Hepatocyte (in vitro differentiated cells): ENCODE data around the gene OR8D2.

Experiments
- EZH2 ChIP-seq: fragments of 200-600 bp; sonication (generic); IDR thresholded peaks from 2 replicates; pipeline ENCODE4 v1.6.1; 2016; ENCODE audit warnings: antibody characterized with exemption, mild to moderate bottlenecking, borderline replicate concordance
- TF ChIP-seq, protein P1 (sequence below): fragments of 200-600 bp; sonication (generic); IDR thresholded peaks from 2 replicates; pipeline ENCODE4 v1.5.1; 2016; ENCODE audit warnings: antibody characterized with exemption, mild to moderate bottlenecking; ENCODE audit not compliant: poor library complexity

DNA sequence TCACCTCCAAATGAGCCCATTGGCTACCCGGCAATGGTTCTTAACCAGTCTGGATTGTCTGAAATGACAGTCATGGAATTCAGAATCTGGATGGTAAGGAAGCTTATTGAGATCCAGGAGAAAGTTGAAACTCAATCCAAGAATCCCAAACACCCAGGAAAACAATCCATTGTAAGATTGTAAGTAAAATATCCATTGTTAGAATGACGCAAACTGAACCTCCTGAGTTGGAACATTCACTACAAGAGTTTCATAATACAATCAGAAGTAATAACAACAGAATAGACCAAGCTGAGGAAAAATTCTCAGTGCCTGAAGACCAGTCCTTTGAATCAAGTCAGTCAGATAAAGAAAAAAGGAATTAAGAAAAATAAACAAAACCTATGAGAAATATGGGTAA lies 41.7 kb downstream of the OR8D2 start:
- TF ChIP-seq, protein P1, sequence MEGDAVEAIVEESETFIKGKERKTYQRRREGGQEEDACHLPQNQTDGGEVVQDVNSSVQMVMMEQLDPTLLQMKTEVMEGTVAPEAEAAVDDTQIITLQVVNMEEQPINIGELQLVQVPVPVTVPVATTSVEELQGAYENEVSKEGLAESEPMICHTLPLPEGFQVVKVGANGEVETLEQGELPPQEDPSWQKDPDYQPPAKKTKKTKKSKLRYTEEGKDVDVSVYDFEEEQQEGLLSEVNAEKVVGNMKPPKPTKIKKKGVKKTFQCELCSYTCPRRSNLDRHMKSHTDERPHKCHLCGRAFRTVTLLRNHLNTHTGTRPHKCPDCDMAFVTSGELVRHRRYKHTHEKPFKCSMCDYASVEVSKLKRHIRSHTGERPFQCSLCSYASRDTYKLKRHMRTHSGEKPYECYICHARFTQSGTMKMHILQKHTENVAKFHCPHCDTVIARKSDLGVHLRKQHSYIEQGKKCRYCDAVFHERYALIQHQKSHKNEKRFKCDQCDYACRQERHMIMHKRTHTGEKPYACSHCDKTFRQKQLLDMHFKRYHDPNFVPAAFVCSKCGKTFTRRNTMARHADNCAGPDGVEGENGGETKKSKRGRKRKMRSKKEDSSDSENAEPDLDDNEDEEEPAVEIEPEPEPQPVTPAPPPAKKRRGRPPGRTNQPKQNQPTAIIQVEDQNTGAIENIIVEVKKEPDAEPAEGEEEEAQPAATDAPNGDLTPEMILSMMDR, result no peak
- no peak for TF ChIP-seq EZH2
